ENCODE data around the gene TNFAIP3. TPM values are rescaled to one million over a fixed set of nuclear protein-coding genes. Genes with fewer than 3 reads are reported as not detected.
A peak's percentile ranks its signal among the peaks of the same experiment; 100 is the strongest.

Gene TNFAIP3
- total and polyA plus RNA-seq, 12 donors, result 2.9 to 33.3 (median 7.8) TPM

DNA sequence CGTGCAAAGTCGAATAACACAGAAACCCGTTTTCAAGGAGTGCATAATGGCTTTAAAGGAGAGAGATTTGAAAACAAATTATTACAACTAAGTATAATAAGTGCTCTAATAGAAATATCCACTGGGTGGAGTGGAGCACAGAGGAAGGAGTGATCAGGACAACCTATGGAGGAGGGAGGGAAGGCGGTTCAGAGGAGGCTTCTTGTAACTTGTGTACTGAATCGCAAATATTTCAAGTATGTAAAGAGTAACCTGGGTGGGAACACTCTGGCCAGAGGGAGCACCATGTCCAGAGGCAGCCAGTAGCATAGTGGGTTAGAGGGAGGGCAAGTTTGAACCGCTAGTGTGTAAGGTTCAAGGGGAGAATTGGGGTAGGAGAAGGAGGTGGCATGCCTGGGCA is 21.6 kb upstream of the TNFAIP3 start:
- Histone ChIP-seq H3K36me3 (no peaks in the 10 kb centered on the region), H3K9me3 (peaks cover 0 to 9% (median 0%) of the 10 kb centered on the region in 11 donors), H3K4me3 (no peak overlapping the region), H3K27ac (no peak overlapping the region), H3K4me1 (peaks cover 0 to 44% (median 0%) of the 10 kb centered on the region in 9 donors), H3K27me3 (peaks cover 0 to 5% (median 0%) of the 10 kb centered on the region in 7 donors)
- intact Hi-C loops (cut with DNase I), result no loop called here
- TF ChIP-seq CTCF (IDR thresholded peaks at IDR 0.05), result no peak
- no peak for ATAC-seq
- no peak for DNase-seq
- WGBS, 2 donors, result 91 to 92% methylated on average over 6 of the region's 6 CpGs

DNA sequence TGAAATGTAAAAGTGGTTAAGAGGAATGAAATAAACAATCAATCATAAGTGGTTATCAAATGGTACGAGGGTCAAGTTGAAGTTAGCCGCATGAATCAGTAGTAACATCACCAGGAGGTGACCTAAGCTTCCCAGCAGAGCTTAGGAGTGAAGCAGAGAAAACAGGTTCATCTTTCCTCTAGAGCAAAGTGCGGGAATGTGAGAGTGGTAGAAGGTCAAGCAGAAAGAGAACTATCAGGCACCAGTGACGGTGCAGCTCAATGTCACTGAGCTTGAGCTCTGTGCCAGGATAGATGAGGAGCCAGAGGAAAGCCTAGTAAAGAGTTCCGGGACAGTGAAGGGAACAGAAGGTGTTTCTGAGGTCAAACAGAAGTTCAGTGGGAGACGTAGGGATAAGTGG is 20.8 kb upstream of the TNFAIP3 start:
- H3K27me3 ChIP-seq, result peaks cover 0 to 5% (median 0%) of the 10 kb centered on the region in 7 donors
- ATAC-seq, result peak in 3 of 8 donors; percentile 12 to 60 (median 14)
- TF ChIP-seq CTCF (IDR thresholded peaks at IDR 0.05), result no peak

DNA sequence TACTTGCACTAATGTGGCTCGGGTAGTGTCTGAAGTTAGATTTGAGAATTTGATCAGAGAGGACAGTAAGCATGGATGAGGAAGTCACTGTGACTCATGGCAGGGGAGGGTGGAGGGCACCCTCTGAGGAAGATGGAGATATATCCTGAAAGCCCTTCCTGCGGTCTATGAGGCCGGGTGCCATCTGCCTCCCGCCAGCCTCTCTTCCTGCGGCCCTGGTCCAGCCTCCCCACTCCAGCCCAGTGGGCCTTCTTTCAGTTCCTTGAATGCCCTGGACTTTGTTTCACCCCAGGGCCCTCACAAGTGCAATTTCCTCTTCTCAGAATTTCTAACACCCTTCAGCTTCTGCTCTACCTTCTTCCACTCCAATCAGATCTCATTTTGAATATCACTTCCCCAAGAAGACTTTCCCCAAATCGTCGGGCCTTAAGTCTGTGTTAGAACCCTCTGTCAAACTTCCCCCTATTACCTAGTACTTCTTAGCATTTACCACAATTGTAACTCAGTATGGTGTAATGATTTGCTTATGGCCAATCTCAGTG is 20.2 kb upstream of the TNFAIP3 start:
- Histone ChIP-seq H3K27ac (peak overlapping the region in 1 of 10 donors; percentile 77), H3K36me3 (no peaks in the 10 kb centered on the region), H3K9me3 (no peaks in the 10 kb centered on the region), H3K4me3 (no peak overlapping the region), H3K4me1 (peaks cover 0 to 44% (median 0%) of the 10 kb centered on the region in 9 donors), H3K27me3 (peaks cover 0 to 5% (median 0%) of the 10 kb centered on the region in 7 donors)
- intact Hi-C loops (cut with DNase I), result no loop called here
- ATAC-seq, result peak; percentile 67 to 89 (median 82)
- WGBS, 2 donors, result 86 to 89% methylated on average over 7 of the region's 7 CpGs
- TF ChIP-seq CTCF (IDR thresholded peaks at IDR 0.05), result no peak
- peak; percentile 36 to 54 for DNase-seq

More for the DNA sequence above, 20.8 kb upstream of the TNFAIP3 start:
- DNase-seq, result no peak
- Histone ChIP-seq H3K4me1 (peaks cover 0 to 44% (median 0%) of the 10 kb centered on the region in 9 donors), H3K4me3 (no peak overlapping the region), H3K9me3 (peaks cover 0 to under 1% (median 0%) of the 10 kb centered on the region in 11 donors), H3K27ac (peak overlapping the region in 1 of 10 donors; percentile 77), H3K36me3 (no peaks in the 10 kb centered on the region)
- 84 to 89% methylated on average over 6 of the region's 6 CpGs for WGBS, 2 donors
- intact Hi-C loops (cut with DNase I), result no loop called here

DNA sequence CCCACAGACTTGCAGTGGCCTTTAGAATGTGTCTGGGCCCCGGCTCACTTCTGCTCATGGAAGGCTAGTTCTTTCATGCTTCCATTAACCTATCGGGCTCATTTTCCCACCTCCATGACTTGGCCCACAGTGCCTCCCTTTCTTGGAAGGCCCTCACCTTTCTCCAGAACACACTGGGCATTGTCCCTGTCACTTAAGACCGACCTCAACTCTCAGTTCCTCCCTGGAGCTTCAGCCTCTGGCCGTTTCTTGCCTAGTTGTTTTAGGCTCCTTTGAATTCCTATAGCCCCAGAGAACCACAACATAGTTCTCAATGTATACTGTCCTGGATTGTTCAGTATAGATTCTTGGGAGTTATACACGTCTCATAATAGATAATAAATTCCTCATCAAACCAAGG is 19.3 kb upstream of the TNFAIP3 start:
- peaks cover 0 to 44% (median 0%) of the 10 kb centered on the region in 9 donors for H3K4me1 ChIP-seq
- H3K27ac ChIP-seq, result peak overlapping the region in 1 of 10 donors; percentile 77
- peaks cover 0 to 5% (median 0%) of the 10 kb centered on the region in 7 donors for H3K27me3 ChIP-seq
- DNase-seq (no peak), ATAC-seq (no peak)
- H3K4me3 ChIP-seq, result no peak overlapping the region
- WGBS, 2 donors, result 88 to 89% methylated on average over 5 of the region's 5 CpGs
- no peaks in the 10 kb centered on the region for H3K36me3 ChIP-seq
- H3K9me3 ChIP-seq, result no peaks in the 10 kb centered on the region
- intact Hi-C loops (cut with DNase I), result no loop called here
- no peak for TF ChIP-seq CTCF (IDR thresholded peaks at IDR 0.05)
